Hippocampal formation (tissue), 2 donors: ENCODE data around the gene SPDYE2B.
"Not testable (repeated sequence)": the region's sequence is repeated elsewhere in the genome, so short reads cannot be mapped to it uniquely, and the experiment has no call there.

Experiments used
- DNase-seq, 2 donors: peaks; one replicate each; lab custom pipeline; 2025; lab: John Stamatoyannopoulos, UW

The SPDYE2B gene

GRCh38 chr7:102698962-102699750 is 49.0 kb downstream of the SPDYE2B start:
- DNase-seq = not testable (repeated sequence)
